Psoas muscle (tissue), 8 donors: ENCODE measurements around the gene ORM1. TPM values are rescaled to one million over a fixed set of nuclear protein-coding genes. Genes with fewer than 3 reads are reported as not detected.

Experiments
- ATAC-seq, 4 donors: fragments of 200-7000 bp; cut with Tn5 transposase; one replicate each; pipeline ENCODE4 v1.9.1; 2020; ENCODE audit warnings: moderate library complexity in 3 of 4, mild to moderate bottlenecking in 2 of 4
- DNase-seq, 2 donors: peaks; one replicate each; pipeline ENCODE4 v3.0.0-alpha.2; 2020
- H3K27ac ChIP-seq: fragments of 200-600 bp; one replicate; pipeline ENCODE4 v1.8.0; 2022
- H3K27me3 ChIP-seq, 3 donors: fragments of 200-600 bp in 1 of 3; one replicate each; pipeline versions ENCODE4 v1.6.1 to v1.8.0; 2013 to 2022; ENCODE audit warnings: low read length in 2 of 3, mild to moderate bottlenecking in 2 of 3, moderate library complexity in 1 of 3; ENCODE audit not compliant: insufficient read depth in 3 of 3
- H3K36me3 ChIP-seq, 2 donors: fragments of 200-600 bp in 1 of 2; one replicate each; pipeline versions ENCODE4 v1.6.1 to v1.8.0; 2013 to 2022; ENCODE audit warnings: low read depth in 1 of 2, mild to moderate bottlenecking in 1 of 2, moderate library complexity in 1 of 2; ENCODE audit not compliant: insufficient read depth in 1 of 2
- H3K4me1 ChIP-seq: fragments of 200-600 bp; one replicate; pipeline ENCODE4 v1.8.0; 2022
- H3K4me3 ChIP-seq: fragments of 200-600 bp; one replicate; pipeline ENCODE4 v1.8.0; 2022; ENCODE audit warnings: mild to moderate bottlenecking
- H3K9me3 ChIP-seq: fragments of 200-600 bp; one replicate; pipeline ENCODE4 v1.8.0; 2022
- CTCF ChIP-seq: fragments of 200-600 bp; IDR thresholded peaks from one replicate; pipeline ENCODE4 v1.8.0; 2022; ENCODE audit warnings: antibody characterized with exemption
- WGBS, 3 donors: extraction: QIAGEN DNeasy Blood & Tissue Kit; methylation state at CpG; one replicate each; pipeline versions ENCODE4 v1.1.6 to v1.1.7; 2013; 5-methylcytosine and 5-hydroxymethylcytosine counted together
- intact Hi-C, 2 donors: fragments of 100-400 bp; cut with DNase I; formaldehyde crosslinking; loops; one replicate each; pipeline versions ENCODE4 v1.11.0 to v1.14.2; 2022
- polyA plus RNA-seq, 3 donors: library from polyadenylated mRNA; stranded (reverse); fragments of 200-250 nt; gene quantifications; one replicate each; pipeline ENCODE4 v1.2.3, GENCODE V29; 2013
- total RNA-seq, 4 donors: library from RNA; stranded (reverse); fragmentation: NEBNext Ultra II Directional in 2 of 4; extraction: Animal tissue kit (Norgen Biotek cat#: 25700) in 2 of 4; gene quantifications; one replicate each; pipeline versions ENCODE4 v1.2.1 to v1.2.4, GENCODE V29; 2021 to 2023
- donor health status: healthy with polysubstance abuse.
- donor health status: DM: no; HTN: no; CAD: no; lungs with moderate emphysema.
- donor health status: Bipolar disorder and iron deficiency.
- donor health status: healthy.
- donor health status: DM: yes; HTN: yes; CAD: no.
- donor health status: DM: no; HTN: no; CAD: no.
- donor health status: DM: no; HTN: no; CAD: no.
- donor health status: DM: yes; HTN: yes; CAD: no.

The ORM1 gene
- total and polyA plus RNA-seq, 7 donors = 0.21 to 2.8 (median 1.2) TPM; not detected in 3

- Histone ChIP-seq H3K27ac (no peak overlapping the region), H3K36me3 (peaks cover 0 to 43% of the 10 kb centered on the region in 2 donors), H3K4me3 (no peak overlapping the region), H3K27me3 (no peaks in the 10 kb centered on the region), H3K4me1 (no peaks in the 10 kb centered on the region), H3K9me3 (no peaks in the 10 kb centered on the region)
- 76 to 86% (median 79%) methylated on average over 10 of the region's 10 CpGs for WGBS, 3 donors
- no peak for TF ChIP-seq CTCF
- no peak for DNase-seq
- intact Hi-C loops = no loop called here
- ATAC-seq = no peak
Measured at GRCh38 chr9:114349713-114350480, 27.0 kb downstream of the ORM1 start.

DNA sequence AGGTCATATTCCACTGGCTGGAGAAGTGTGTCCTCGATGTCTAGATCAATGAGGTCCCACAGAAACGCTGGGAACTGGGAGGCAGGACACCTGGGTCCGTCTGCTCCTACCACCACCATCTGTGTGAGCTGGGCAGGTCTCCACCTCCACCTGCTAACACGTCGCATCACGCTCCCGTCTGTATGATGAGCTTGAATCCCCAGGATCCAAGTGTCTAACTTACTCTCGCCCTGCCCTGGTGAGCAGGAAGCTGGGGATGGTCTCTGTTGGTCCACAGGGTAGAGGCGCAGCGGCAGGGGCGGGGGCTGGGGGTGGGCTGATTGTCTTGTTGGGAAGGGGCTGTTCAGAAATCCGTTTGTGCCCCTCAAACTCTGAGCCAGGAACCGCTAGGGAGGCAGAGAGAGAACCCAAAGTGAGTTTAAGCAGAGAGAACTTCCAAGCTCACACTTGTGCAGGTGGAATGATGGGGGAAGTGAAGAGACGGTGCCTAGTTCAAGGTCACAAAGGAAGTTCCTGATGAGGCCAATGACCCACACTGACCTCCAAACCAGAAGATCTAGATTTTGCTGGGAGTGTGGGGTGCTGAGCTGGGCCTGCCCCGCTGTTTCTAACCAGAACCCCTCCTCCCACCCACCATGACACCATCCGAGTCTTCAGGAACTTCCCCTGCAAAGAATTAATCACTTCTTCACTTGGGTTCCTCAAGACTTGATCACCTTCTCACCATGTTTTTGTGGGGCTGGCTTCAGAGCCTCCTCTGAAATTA is 27.9 kb downstream of the ORM1 start:
- ATAC-seq (no peak), DNase-seq (no peak)
- no peaks in the 10 kb centered on the region for H3K4me1 ChIP-seq
- H3K36me3 ChIP-seq = peaks cover 0 to 37% of the 10 kb centered on the region in 2 donors
- H3K4me3 ChIP-seq = no peak overlapping the region
- H3K27ac ChIP-seq = no peak overlapping the region
- TF ChIP-seq CTCF = no peak
- no peaks in the 10 kb centered on the region for H3K9me3 ChIP-seq
- H3K27me3 ChIP-seq = no peaks in the 10 kb centered on the region
- intact Hi-C loops = no loop called here
- 90 to 93% (median 93%) methylated on average over 16 of the region's 16 CpGs for WGBS, 3 donors

GRCh38 chr9:114351932-114352331 is 29.0 kb downstream of the ORM1 start:
- 81 to 85% (median 84%) methylated on average over 4 of the region's 4 CpGs for WGBS, 3 donors
- intact Hi-C loops = no loop called here
- ATAC-seq = peak in 1 of 4 donors; percentile 50
- H3K36me3 ChIP-seq = peaks cover 0 to 33% of the 10 kb centered on the region in 2 donors
- TF ChIP-seq CTCF = no peak
- H3K27ac ChIP-seq = no peak overlapping the region
- no peaks in the 10 kb centered on the region for H3K27me3 ChIP-seq
- H3K4me1 ChIP-seq = no peaks in the 10 kb centered on the region
- H3K4me3 ChIP-seq = no peak overlapping the region
- DNase-seq = no peak
- H3K9me3 ChIP-seq = no peaks in the 10 kb centered on the region

GRCh38 chr9:114355821-114356220 is 32.9 kb downstream of the ORM1 start:
- Histone ChIP-seq H3K27ac (no peak overlapping the region), H3K9me3 (no peaks in the 10 kb centered on the region), H3K4me3 (no peak overlapping the region), H3K36me3 (peaks cover 0 to 34% of the 10 kb centered on the region in 2 donors), H3K27me3 (no peaks in the 10 kb centered on the region), H3K4me1 (no peaks in the 10 kb centered on the region)
- intact Hi-C loops = no loop called here
- 90 to 93% (median 90%) methylated on average over 6 of the region's 6 CpGs for WGBS, 3 donors
- no peak for TF ChIP-seq CTCF
- DNase-seq (no peak), ATAC-seq (no peak)
